Sigmoid colon (tissue), 7 donors: ENCODE measurements around the gene ITGA7. TPM values are rescaled to one million over a fixed set of nuclear protein-coding genes. Genes with fewer than 3 reads are reported as not detected.
A peak's percentile ranks its signal among the peaks of the same experiment; 100 is the strongest.

Source experiments
- DNase-seq: peaks from one replicate; pipeline ENCODE4 v3.0.0-alpha.2; 2019
- H3K27ac ChIP-seq, 4 donors: fragments of 200-600 bp; sonication (generic); one replicate each; pipeline ENCODE4 v1.5.1; 2016 to 2019; ENCODE audit warnings: mild to moderate bottlenecking in 1 of 4
- H3K27me3 ChIP-seq, 3 donors: fragments of 200-600 bp; sonication (generic); one replicate each; pipeline ENCODE4 v1.5.1; 2019; ENCODE audit warnings: mild to moderate bottlenecking in 1 of 3
- H3K36me3 ChIP-seq, 4 donors: fragments of 200-600 bp; sonication (generic); one replicate each; pipeline ENCODE4 v1.5.1; 2016 to 2019
- H3K4me1 ChIP-seq, 4 donors: fragments of 200-600 bp; sonication (generic); one replicate each; pipeline ENCODE4 v1.5.1; 2017 to 2019
- H3K4me3 ChIP-seq, 4 donors: fragments of 200-600 bp; sonication (generic); one replicate each; pipeline ENCODE4 v1.5.1; 2017 to 2019; ENCODE audit warnings: mild to moderate bottlenecking in 2 of 4, moderate library complexity in 1 of 4
- H3K9me3 ChIP-seq, 4 donors: fragments of 200-600 bp in 3 of 4; sonication (generic) in 3 of 4; one replicate each; pipeline versions ENCODE4 v1.5.1 to v1.6.1; 2013 to 2019
- CTCF ChIP-seq, 4 experiments: fragments of 450-650 bp in 3 of 4; fragments of 200-600 bp in 1 of 4; IDR thresholded peaks; one replicate each; pipeline ENCODE4 v1.5.1; 2016 to 2019; ENCODE audit warnings: antibody characterized with exemption in 4 of 4, mild to moderate bottlenecking in 3 of 4, moderate library complexity in 2 of 4
- EP300 ChIP-seq, 4 donors: sonication (generic); formaldehyde crosslinking; IDR thresholded peaks; one replicate each; pipeline ENCODE4 v1.6.1; 2017; ENCODE audit warnings: antibody characterized with exemption in 4 of 4
- POLR2A ChIP-seq, 2 donors: fragments of 450-650 bp; IDR thresholded peaks; one replicate each; pipeline ENCODE4 v1.6.1; 2016; ENCODE audit warnings: antibody characterized with exemption in 2 of 2, mild to moderate bottlenecking in 2 of 2, moderate library complexity in 2 of 2
- POLR2AphosphoS5 ChIP-seq, 4 donors: sonication (generic); formaldehyde crosslinking; IDR thresholded peaks; one replicate each; pipeline ENCODE4 v1.6.1; 2017; ENCODE audit warnings: antibody characterized with exemption in 4 of 4
- WGBS, 2 donors: extraction: QIAGEN DNeasy Blood & Tissue Kit; methylation state at CpG; one replicate each; pipeline ENCODE4 v1.1.7; 2013; 5-methylcytosine and 5-hydroxymethylcytosine counted together
- intact Hi-C: fragments of 100-400 bp; cut with DNase I; formaldehyde crosslinking; loops from one replicate; pipeline ENCODE4 v1.15.1; 2023
- polyA plus RNA-seq, 3 donors: library from polyadenylated mRNA; stranded (reverse); fragments of 200-250 nt; gene quantifications; one replicate each; pipeline ENCODE4 v1.2.3, GENCODE V29; 2013
- total RNA-seq, 4 donors: library from RNA; depleted of rRNA; stranded (reverse); fragments of >200 nt; gene quantifications; one replicate each; pipeline ENCODE4 v1.1.0, GENCODE V29; 2016
- donor health status: healthy with polysubstance abuse.
- donor health status: Bipolar disorder and iron deficiency.
- donor health status: healthy.

Gene ITGA7
- total and polyA plus RNA-seq, 7 donors, result 1.8 to 588 (median 66.6) TPM

GRCh38 chr12:55734595-55734994 is 26.9 kb upstream of the ITGA7 start:
- Histone ChIP-seq H3K9me3 (no peaks in the 10 kb centered on the region), H3K36me3 (no peaks in the 10 kb centered on the region), H3K4me3 (no peak overlapping the region), H3K27ac (no peak overlapping the region), H3K4me1 (peaks cover 0 to 44% (median 34%) of the 10 kb centered on the region in 4 donors), H3K27me3 (no peaks in the 10 kb centered on the region)
- intact Hi-C loops, result no loop called here
- no peak for TF ChIP-seq EP300 (IDR thresholded peaks at IDR 0.05)
- TF ChIP-seq CTCF (IDR thresholded peaks at IDR 0.05), result no peak
- TF ChIP-seq POLR2A (IDR thresholded peaks at IDR 0.05), result no peak
- TF ChIP-seq POLR2AphosphoS5 (IDR thresholded peaks at IDR 0.05), result no peak
- WGBS, 2 donors, result 83 to 92% methylated on average over 3 of the region's 3 CpGs
- peak; percentile 52 for DNase-seq

GRCh38 chr12:55733858-55734257 is 26.2 kb upstream of the ITGA7 start:
- Histone ChIP-seq H3K9me3 (no peaks in the 10 kb centered on the region), H3K4me1 (peaks cover 0 to 42% (median 34%) of the 10 kb centered on the region in 4 donors), H3K27me3 (no peaks in the 10 kb centered on the region), H3K27ac (no peak overlapping the region), H3K36me3 (no peaks in the 10 kb centered on the region), H3K4me3 (no peak overlapping the region)
- no peak for TF ChIP-seq POLR2A (IDR thresholded peaks at IDR 0.05)
- TF ChIP-seq POLR2AphosphoS5 (IDR thresholded peaks at IDR 0.05), result no peak
- no peak for TF ChIP-seq CTCF (IDR thresholded peaks at IDR 0.05)
- TF ChIP-seq EP300 (IDR thresholded peaks at IDR 0.05), result no peak
- WGBS, 2 donors, result 80 to 85% methylated on average over 2 of the region's 2 CpGs
- no peak for DNase-seq
- intact Hi-C loops, result no loop called here

GRCh38 chr12:55733021-55733555 is 25.4 kb upstream of the ITGA7 start:
- Histone ChIP-seq H3K4me1 (peaks cover 0 to 36% (median 28%) of the 10 kb centered on the region in 4 donors), H3K9me3 (no peaks in the 10 kb centered on the region), H3K36me3 (no peaks in the 10 kb centered on the region), H3K27me3 (no peaks in the 10 kb centered on the region), H3K27ac (peak overlapping the region in 2 of 4 donors; percentile 0 to 100), H3K4me3 (no peak overlapping the region)
- intact Hi-C loops, result no loop called here
- TF ChIP-seq EP300 (IDR thresholded peaks at IDR 0.05) (no peak), POLR2AphosphoS5 (IDR thresholded peaks at IDR 0.05) (no peak), CTCF (IDR thresholded peaks at IDR 0.05) (no peak), POLR2A (IDR thresholded peaks at IDR 0.05) (no peak)
- 86 to 91% methylated on average over 14 of the region's 14 CpGs for WGBS, 2 donors
- DNase-seq, result peak; percentile 60

- Histone ChIP-seq H3K27me3 (no peaks in the 10 kb centered on the region), H3K27ac (peak overlapping the region in 3 of 4 donors; percentile 100), H3K9me3 (no peaks in the 10 kb centered on the region), H3K4me1 (peaks cover 0 to 34% (median 28%) of the 10 kb centered on the region in 4 donors), H3K36me3 (peaks cover 0 to under 1% (median 0%) of the 10 kb centered on the region in 4 donors), H3K4me3 (no peak overlapping the region)
- intact Hi-C loops, result no loop called here
- peak; percentile 66 for DNase-seq
- TF ChIP-seq POLR2AphosphoS5 (IDR thresholded peaks at IDR 0.05), result no peak
- TF ChIP-seq CTCF (IDR thresholded peaks at IDR 0.05), result no peak
- no peak for TF ChIP-seq POLR2A (IDR thresholded peaks at IDR 0.05)
- TF ChIP-seq EP300 (IDR thresholded peaks at IDR 0.05), result no peak
- WGBS, 2 donors, result 87 to 88% methylated on average over 4 of the region's 4 CpGs
These were observed 24.6 kb upstream of the ITGA7 start for GRCh38 chr12:55732288-55732687.
